ENCODE data around the gene SMAD3.

SMAD3 gene

GRCh38 chr15:67165254-67166253 lies 100.2 kb downstream of the SMAD3 start:
- no peaks in the 10 kb centered on the region for H3K36me3 ChIP-seq (ENCODE audit: insufficient read depth, low read length)

GRCh38 chr15:67166280-67167009 lies 101.0 kb downstream of the SMAD3 start:
- Histone ChIP-seq H3K9me3 (ENCODE audit: insufficient read depth, low read length, severe bottlenecking) (no peaks in the 10 kb centered on the region), H3K27me3 (ENCODE audit: insufficient read depth, low read length, poor library complexity) (no peaks in the 10 kb centered on the region), H4K20me1 (ENCODE audit: insufficient read depth, low read length) (no peaks in the 10 kb centered on the region), H3K4me3 (ENCODE audit: low read depth in 1 of 2, low read length in 2 of 2) (no peak overlapping the region), H3K27ac (ENCODE audit: low read length) (no peak overlapping the region), H3K36me3 (ENCODE audit: insufficient read depth, low read length) (no peaks in the 10 kb centered on the region), H2AFZ (ENCODE audit: low read depth, low read length) (no peak overlapping the region), H3K4me2 (ENCODE audit: insufficient read depth, low read length) (no peak overlapping the region), H3K9ac (ENCODE audit: low read depth, low read length) (no peak overlapping the region), H3K4me1 (ENCODE audit: insufficient read depth, low read length) (no peaks in the 10 kb centered on the region), H3K79me2 (ENCODE audit: insufficient read depth, low read length) (no peaks in the 10 kb centered on the region)
- DNase-seq (no peak), ATAC-seq (ENCODE audit: insufficient read depth, low read depth) (no peak)
- TF ChIP-seq EZH2 (IDR thresholded peaks at IDR 0.05; ENCODE audit: borderline replicate concordance, low read depth, low read length, severe bottlenecking) (no peak), CTCF (IDR thresholded peaks at IDR 0.05; ENCODE audit: borderline replicate concordance, extremely low read depth, low read length, poor library complexity, severe bottlenecking) (no peak)

More at GRCh38 chr15:67165254-67166253, 100.2 kb downstream of the SMAD3 start:
- H3K4me2 ChIP-seq (ENCODE audit: insufficient read depth, low read length): no peak overlapping the region
- TF ChIP-seq CTCF (IDR thresholded peaks at IDR 0.05; ENCODE audit: borderline replicate concordance, extremely low read depth, low read length, poor library complexity, severe bottlenecking) (no peak), EZH2 (IDR thresholded peaks at IDR 0.05; ENCODE audit: borderline replicate concordance, low read depth, low read length, severe bottlenecking) (no peak)
- H3K27me3 ChIP-seq (ENCODE audit: insufficient read depth, low read length, poor library complexity): no peaks in the 10 kb centered on the region
- H3K79me2 ChIP-seq (ENCODE audit: insufficient read depth, low read length): no peaks in the 10 kb centered on the region
- ATAC-seq (ENCODE audit: insufficient read depth, low read depth): no peak
- no peaks in the 10 kb centered on the region for H4K20me1 ChIP-seq (ENCODE audit: insufficient read depth, low read length)
- H3K4me1 ChIP-seq (ENCODE audit: insufficient read depth, low read length): no peaks in the 10 kb centered on the region
- H2AFZ ChIP-seq (ENCODE audit: low read depth, low read length): no peak overlapping the region
- H3K9ac ChIP-seq (ENCODE audit: low read depth, low read length): no peak overlapping the region
- no peaks in the 10 kb centered on the region for H3K9me3 ChIP-seq (ENCODE audit: insufficient read depth, low read length, severe bottlenecking)
- DNase-seq: no peak
- H3K27ac ChIP-seq (ENCODE audit: low read length): no peak overlapping the region
- no peak overlapping the region for H3K4me3 ChIP-seq (ENCODE audit: low read depth in 1 of 2, low read length in 2 of 2)

- Histone ChIP-seq H3K9ac (ENCODE audit: low read depth, low read length) (no peak overlapping the region), H3K27me3 (ENCODE audit: insufficient read depth, low read length, poor library complexity) (peaks cover under 1% of the 10 kb centered on the region), H3K4me3 (ENCODE audit: low read depth in 1 of 2, low read length in 2 of 2) (no peak overlapping the region), H3K27ac (ENCODE audit: low read length) (no peak overlapping the region), H3K4me1 (ENCODE audit: insufficient read depth, low read length) (no peaks in the 10 kb centered on the region), H3K4me2 (ENCODE audit: insufficient read depth, low read length) (no peak overlapping the region), H3K9me3 (ENCODE audit: insufficient read depth, low read length, severe bottlenecking) (no peaks in the 10 kb centered on the region), H4K20me1 (ENCODE audit: insufficient read depth, low read length) (no peaks in the 10 kb centered on the region), H3K79me2 (ENCODE audit: insufficient read depth, low read length) (no peaks in the 10 kb centered on the region), H2AFZ (ENCODE audit: low read depth, low read length) (no peak overlapping the region), H3K36me3 (ENCODE audit: insufficient read depth, low read length) (no peaks in the 10 kb centered on the region)
- DNase-seq (no peak), ATAC-seq (ENCODE audit: insufficient read depth, low read depth) (no peak)
- TF ChIP-seq EZH2 (IDR thresholded peaks at IDR 0.05; ENCODE audit: borderline replicate concordance, low read depth, low read length, severe bottlenecking) (no peak), CTCF (IDR thresholded peaks at IDR 0.05; ENCODE audit: borderline replicate concordance, extremely low read depth, low read length, poor library complexity, severe bottlenecking) (no peak)
These were observed 101.7 kb downstream of the SMAD3 start for GRCh38 chr15:67167091-67167490.
